ENCODE data around the gene NAB1.

- TF ChIP-seq CTCF (IDR thresholded peaks at IDR 0.05; ENCODE audit: low read length) (no peak), EZH2 (IDR thresholded peaks at IDR 0.05; ENCODE audit: borderline replicate concordance, low read length) (no peak)
Measured at GRCh38 chr2:190682168-190682567, 33.3 kb downstream of the NAB1 start.

All from OCI-LY1 (cell line).